ENCODE data around the gene FYN. TPM values are rescaled to one million over a fixed set of nuclear protein-coding genes. Genes with fewer than 3 reads are reported as not detected.
A peak's percentile ranks its signal among the peaks of the same experiment; 100 is the strongest.

Gene FYN
- total and polyA plus RNA-seq, 2 of the 13 experiments (the other 11 are each of a cell fraction or from before 2014, with no cell fraction given) = 15.5 to 24.6 TPM

DNA sequence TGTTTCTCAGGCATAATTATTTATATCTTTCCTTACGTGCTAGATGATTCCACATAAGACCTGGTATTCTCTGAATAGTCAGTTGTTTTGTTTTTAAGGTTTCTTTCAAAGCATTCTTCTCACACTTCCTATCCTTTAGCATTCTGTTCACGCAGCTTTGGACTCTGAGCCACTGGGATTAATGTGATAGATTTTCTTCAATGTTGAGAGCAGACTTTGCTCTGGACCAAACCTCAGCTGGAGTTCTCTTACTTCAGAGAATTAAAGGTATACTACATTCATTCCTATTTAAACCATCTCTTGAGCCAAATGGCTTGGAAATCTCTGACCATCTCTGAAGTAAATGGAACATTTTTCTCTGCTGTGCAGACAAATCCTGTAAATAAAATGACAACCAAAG, 196.9 kb downstream of the FYN start:
- Histone ChIP-seq H3K27me3 (ENCODE audit: control insufficient read depth in 1 of 2, insufficient read depth in 2 of 2, low read length in 2 of 2) (no peaks in the 10 kb centered on the region), H3K36me3 (replicated peaks in 1 of 2; ENCODE audit: control insufficient read depth in 1 of 2, insufficient read depth in 2 of 2, low read length in 2 of 2) (peaks cover 0 to 1% of the 10 kb centered on the region in 2 experiments; a peak in 4 of 5 replicates), H2AFZ (ENCODE audit: low read length) (no peak overlapping the region), H3K4me1 (ENCODE audit: insufficient read depth, low read length) (peaks cover 66% of the 10 kb centered on the region), H3K9ac (ENCODE audit: insufficient read depth, low read depth, low read length) (no peak overlapping the region), H3K4me3 (replicated peaks in 1 of 3; ENCODE audit: insufficient read depth in 1 of 3, low read depth in 2 of 3, low read length in 3 of 3) (peak overlapping the region in 2 of 3 experiments; percentile 0 to 35; a peak in 2 of 6 replicates), H3K27ac (ENCODE audit: extremely low read length, insufficient read depth, low read length) (peak overlapping the region; percentile 51), H3K79me2 (ENCODE audit: insufficient read depth, low read length) (no peaks in the 10 kb centered on the region), H4K20me1 (ENCODE audit: insufficient read depth, low read length) (no peaks in the 10 kb centered on the region), H3K9me3 (ENCODE audit: low read length) (no peaks in the 10 kb centered on the region), H3K4me2 (ENCODE audit: low read depth, low read length) (peak overlapping the region; percentile 63)
- CTCF ChIA-PET (ENCODE audit: low intra/inter-chr PET ratio, low total read pairs) = no interaction called here
- no TSS peak for BruUV-seq (replicated peaks)
- peak; percentile 82 for ATAC-seq
- POLR2A ChIA-PET = no interaction called here
- in situ Hi-C loops (cut with HindIII; ENCODE audit: extremely low pct_ligation_motif_present, low pct_unique_long_range_greater_than_20kb) = no loop called here
- WGBS (ENCODE audit: low lambda C conversion rate) = 2% methylated on average over 2 of the region's 2 CpGs
- FAIRE-seq = no peak
- peak; percentile 85 for DNase-seq (ENCODE audit: low spot score)
- intact Hi-C loops (cut with micrococcal nuclease; ENCODE audit: unreplicated experiment) = loop anchor here (5.0 kb wide), 1 partner anchor 64 kb away; no protein-coding TSS in a partner anchor
- no peak for TF ChIP-seq ZNF124 (CRISPR knock-in tag; IDR thresholded peaks at IDR 0.05)
- no peak for TF ChIP-seq PHB2 (IDR thresholded peaks at IDR 0.05; ENCODE audit: partially characterized antibody)
- TF ChIP-seq, protein P1, sequence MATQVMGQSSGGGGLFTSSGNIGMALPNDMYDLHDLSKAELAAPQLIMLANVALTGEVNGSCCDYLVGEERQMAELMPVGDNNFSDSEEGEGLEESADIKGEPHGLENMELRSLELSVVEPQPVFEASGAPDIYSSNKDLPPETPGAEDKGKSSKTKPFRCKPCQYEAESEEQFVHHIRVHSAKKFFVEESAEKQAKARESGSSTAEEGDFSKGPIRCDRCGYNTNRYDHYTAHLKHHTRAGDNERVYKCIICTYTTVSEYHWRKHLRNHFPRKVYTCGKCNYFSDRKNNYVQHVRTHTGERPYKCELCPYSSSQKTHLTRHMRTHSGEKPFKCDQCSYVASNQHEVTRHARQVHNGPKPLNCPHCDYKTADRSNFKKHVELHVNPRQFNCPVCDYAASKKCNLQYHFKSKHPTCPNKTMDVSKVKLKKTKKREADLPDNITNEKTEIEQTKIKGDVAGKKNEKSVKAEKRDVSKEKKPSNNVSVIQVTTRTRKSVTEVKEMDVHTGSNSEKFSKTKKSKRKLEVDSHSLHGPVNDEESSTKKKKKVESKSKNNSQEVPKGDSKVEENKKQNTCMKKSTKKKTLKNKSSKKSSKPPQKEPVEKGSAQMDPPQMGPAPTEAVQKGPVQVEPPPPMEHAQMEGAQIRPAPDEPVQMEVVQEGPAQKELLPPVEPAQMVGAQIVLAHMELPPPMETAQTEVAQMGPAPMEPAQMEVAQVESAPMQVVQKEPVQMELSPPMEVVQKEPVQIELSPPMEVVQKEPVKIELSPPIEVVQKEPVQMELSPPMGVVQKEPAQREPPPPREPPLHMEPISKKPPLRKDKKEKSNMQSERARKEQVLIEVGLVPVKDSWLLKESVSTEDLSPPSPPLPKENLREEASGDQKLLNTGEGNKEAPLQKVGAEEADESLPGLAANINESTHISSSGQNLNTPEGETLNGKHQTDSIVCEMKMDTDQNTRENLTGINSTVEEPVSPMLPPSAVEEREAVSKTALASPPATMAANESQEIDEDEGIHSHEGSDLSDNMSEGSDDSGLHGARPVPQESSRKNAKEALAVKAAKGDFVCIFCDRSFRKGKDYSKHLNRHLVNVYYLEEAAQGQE (IDR thresholded peaks at IDR 0.05; ENCODE audit: borderline replicate concordance in 1 of 2, low read depth in 1 of 2, low read length in 2 of 2) = no peak
- TF ChIP-seq YY1 (IDR thresholded peaks at IDR 0.05; ENCODE audit: insufficient read depth, insufficient replicate concordance, low read depth, low read length) = no peak
- peak; percentile 77 for TF ChIP-seq KDM6A (CRISPR knock-in tag; IDR thresholded peaks at IDR 0.05; ENCODE audit: low read depth)
- TF ChIP-seq ZNF83 (CRISPR knock-in tag; IDR thresholded peaks at IDR 0.05; ENCODE audit: borderline replicate concordance) = no peak
- no peak for TF ChIP-seq ZMYM3 (CRISPR knock-in tag; IDR thresholded peaks at IDR 0.05)
- TF ChIP-seq, protein P2, sequence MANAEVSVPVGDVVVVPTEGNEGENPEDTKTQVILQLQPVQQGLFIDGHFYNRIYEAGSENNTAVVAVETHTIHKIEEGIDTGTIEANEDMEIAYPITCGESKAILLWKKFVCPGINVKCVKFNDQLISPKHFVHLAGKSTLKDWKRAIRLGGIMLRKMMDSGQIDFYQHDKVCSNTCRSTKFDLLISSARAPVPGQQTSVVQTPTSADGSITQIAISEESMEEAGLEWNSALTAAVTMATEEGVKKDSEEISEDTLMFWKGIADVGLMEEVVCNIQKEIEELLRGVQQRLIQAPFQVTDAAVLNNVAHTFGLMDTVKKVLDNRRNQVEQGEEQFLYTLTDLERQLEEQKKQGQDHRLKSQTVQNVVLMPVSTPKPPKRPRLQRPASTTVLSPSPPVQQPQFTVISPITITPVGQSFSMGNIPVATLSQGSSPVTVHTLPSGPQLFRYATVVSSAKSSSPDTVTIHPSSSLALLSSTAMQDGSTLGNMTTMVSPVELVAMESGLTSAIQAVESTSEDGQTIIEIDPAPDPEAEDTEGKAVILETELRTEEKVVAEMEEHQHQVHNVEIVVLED (CRISPR knock-in tag; IDR thresholded peaks at IDR 0.05; ENCODE audit: borderline replicate concordance) = 0 out of 2 replicates have a peak, but pooled peaks have one; percentile 5
- no peak for TF ChIP-seq ZFP36 (IDR thresholded peaks at IDR 0.05; ENCODE audit: borderline replicate concordance, low read depth, low read length, partially characterized antibody)
- no peak for TF ChIP-seq ZFP82 (CRISPR knock-in tag; IDR thresholded peaks at IDR 0.05; ENCODE audit: borderline replicate concordance)
- no peak for TF ChIP-seq MTF1 (CRISPR knock-in tag; IDR thresholded peaks at IDR 0.05)
- TF ChIP-seq ASH2L (IDR thresholded peaks at IDR 0.05; ENCODE audit: insufficient read length, low read depth, low read length) = peak; percentile 35
- TF ChIP-seq ZNF24 (IDR thresholded peaks at IDR 0.05) = no peak
- TF ChIP-seq, protein P3, sequence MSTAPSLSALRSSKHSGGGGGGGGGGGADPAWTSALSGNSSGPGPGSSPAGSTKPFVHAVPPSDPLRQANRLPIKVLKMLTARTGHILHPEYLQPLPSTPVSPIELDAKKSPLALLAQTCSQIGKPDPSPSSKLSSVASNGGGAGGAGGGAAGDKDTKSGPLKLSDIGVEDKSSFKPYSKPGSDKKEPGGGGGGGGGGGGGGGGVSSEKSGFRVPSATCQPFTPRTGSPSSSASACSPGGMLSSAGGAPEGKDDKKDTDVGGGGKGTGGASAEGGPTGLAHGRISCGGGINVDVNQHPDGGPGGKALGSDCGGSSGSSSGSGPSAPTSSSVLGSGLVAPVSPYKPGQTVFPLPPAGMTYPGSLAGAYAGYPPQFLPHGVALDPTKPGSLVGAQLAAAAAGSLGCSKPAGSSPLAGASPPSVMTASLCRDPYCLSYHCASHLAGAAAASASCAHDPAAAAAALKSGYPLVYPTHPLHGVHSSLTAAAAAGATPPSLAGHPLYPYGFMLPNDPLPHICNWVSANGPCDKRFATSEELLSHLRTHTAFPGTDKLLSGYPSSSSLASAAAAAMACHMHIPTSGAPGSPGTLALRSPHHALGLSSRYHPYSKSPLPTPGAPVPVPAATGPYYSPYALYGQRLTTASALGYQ (CRISPR knock-in tag; IDR thresholded peaks at IDR 0.05) = no peak
- TF ChIP-seq, protein P4, sequence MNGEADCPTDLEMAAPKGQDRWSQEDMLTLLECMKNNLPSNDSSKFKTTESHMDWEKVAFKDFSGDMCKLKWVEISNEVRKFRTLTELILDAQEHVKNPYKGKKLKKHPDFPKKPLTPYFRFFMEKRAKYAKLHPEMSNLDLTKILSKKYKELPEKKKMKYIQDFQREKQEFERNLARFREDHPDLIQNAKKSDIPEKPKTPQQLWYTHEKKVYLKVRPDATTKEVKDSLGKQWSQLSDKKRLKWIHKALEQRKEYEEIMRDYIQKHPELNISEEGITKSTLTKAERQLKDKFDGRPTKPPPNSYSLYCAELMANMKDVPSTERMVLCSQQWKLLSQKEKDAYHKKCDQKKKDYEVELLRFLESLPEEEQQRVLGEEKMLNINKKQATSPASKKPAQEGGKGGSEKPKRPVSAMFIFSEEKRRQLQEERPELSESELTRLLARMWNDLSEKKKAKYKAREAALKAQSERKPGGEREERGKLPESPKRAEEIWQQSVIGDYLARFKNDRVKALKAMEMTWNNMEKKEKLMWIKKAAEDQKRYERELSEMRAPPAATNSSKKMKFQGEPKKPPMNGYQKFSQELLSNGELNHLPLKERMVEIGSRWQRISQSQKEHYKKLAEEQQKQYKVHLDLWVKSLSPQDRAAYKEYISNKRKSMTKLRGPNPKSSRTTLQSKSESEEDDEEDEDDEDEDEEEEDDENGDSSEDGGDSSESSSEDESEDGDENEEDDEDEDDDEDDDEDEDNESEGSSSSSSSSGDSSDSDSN (CRISPR knock-in tag; IDR thresholded peaks at IDR 0.05) = no peak

Data from HepG2 (cell line).